Lower leg skin (tissue), 3 donors: Measurements from ENCODE around the gene SPEM3.

ENCODE experiments used
- POLR2A ChIP-seq, 2 donors: fragments of 450-650 bp; IDR thresholded peaks; one replicate each; pipeline ENCODE4 v1.6.1; 2016 to 2017; ENCODE audit warnings: antibody characterized with exemption in 2 of 2, mild to moderate bottlenecking in 1 of 2, moderate library complexity in 1 of 2
- TF ChIP-seq, protein P1 (sequence below), 3 donors: fragments of 450-650 bp; IDR thresholded peaks; one replicate each; pipeline ENCODE4 v1.5.1; 2016; ENCODE audit warnings: antibody characterized with exemption in 3 of 3, mild to moderate bottlenecking in 3 of 3, moderate library complexity in 2 of 3

- TF ChIP-seq, protein P1, sequence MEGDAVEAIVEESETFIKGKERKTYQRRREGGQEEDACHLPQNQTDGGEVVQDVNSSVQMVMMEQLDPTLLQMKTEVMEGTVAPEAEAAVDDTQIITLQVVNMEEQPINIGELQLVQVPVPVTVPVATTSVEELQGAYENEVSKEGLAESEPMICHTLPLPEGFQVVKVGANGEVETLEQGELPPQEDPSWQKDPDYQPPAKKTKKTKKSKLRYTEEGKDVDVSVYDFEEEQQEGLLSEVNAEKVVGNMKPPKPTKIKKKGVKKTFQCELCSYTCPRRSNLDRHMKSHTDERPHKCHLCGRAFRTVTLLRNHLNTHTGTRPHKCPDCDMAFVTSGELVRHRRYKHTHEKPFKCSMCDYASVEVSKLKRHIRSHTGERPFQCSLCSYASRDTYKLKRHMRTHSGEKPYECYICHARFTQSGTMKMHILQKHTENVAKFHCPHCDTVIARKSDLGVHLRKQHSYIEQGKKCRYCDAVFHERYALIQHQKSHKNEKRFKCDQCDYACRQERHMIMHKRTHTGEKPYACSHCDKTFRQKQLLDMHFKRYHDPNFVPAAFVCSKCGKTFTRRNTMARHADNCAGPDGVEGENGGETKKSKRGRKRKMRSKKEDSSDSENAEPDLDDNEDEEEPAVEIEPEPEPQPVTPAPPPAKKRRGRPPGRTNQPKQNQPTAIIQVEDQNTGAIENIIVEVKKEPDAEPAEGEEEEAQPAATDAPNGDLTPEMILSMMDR (IDR thresholded peaks at IDR 0.05) = no peak
- no peak for TF ChIP-seq POLR2A (IDR thresholded peaks at IDR 0.05)
Observed at GRCh38 chr17:7383371-7383741, 45.3 kb upstream of the SPEM3 start.
